HS-27A (cell line): ENCODE data around the gene ZNF423.
"Not testable (repeated sequence)": the region's sequence is repeated elsewhere in the genome, so short reads cannot be mapped to it uniquely, and the experiment has no call there.

Experiments used
- DNase-seq: peaks from one replicate; pipeline ENCODE4 v3.0.0-alpha.2; 2012; ENCODE audit warnings: low read depth, missing footprints

Gene ZNF423

GRCh38 chr16:49696414-49697101, 159.4 kb downstream of the ZNF423 start:
- no peak for DNase-seq

GRCh38 chr16:49695782-49696413, 160.0 kb downstream of the ZNF423 start:
- DNase-seq, result no peak

- DNase-seq, result no peak
Measured at GRCh38 chr16:49693445-49693844, 162.5 kb downstream of the ZNF423 start.

GRCh38 chr16:49690778-49691177, 165.1 kb downstream of the ZNF423 start:
- no peak for DNase-seq

- DNase-seq, result no peak
Measured at GRCh38 chr16:49688036-49688697, 167.7 kb downstream of the ZNF423 start.

GRCh38 chr16:49687476-49688002, 168.4 kb downstream of the ZNF423 start:
- no peak for DNase-seq

- no peak for DNase-seq
Measured at GRCh38 chr16:49684696-49685095, 171.2 kb downstream of the ZNF423 start.

- DNase-seq, result no peak
Measured at GRCh38 chr16:49682577-49683165, 173.2 kb downstream of the ZNF423 start.

GRCh38 chr16:49681217-49681883, 174.6 kb downstream of the ZNF423 start:
- no peak for DNase-seq

GRCh38 chr16:49679095-49679494, 176.8 kb downstream of the ZNF423 start:
- DNase-seq, result no peak

- not testable (repeated sequence) for DNase-seq
Measured at GRCh38 chr16:49677661-49678060, 178.3 kb downstream of the ZNF423 start.

- DNase-seq, result no peak
Measured at GRCh38 chr16:49675413-49675812, 180.5 kb downstream of the ZNF423 start.

- no peak for DNase-seq
Measured at GRCh38 chr16:49674990-49675389, 180.9 kb downstream of the ZNF423 start.

GRCh38 chr16:49674351-49674851, 181.5 kb downstream of the ZNF423 start:
- no peak for DNase-seq

- DNase-seq, result no peak
Measured at GRCh38 chr16:49673442-49673841, 182.5 kb downstream of the ZNF423 start.

GRCh38 chr16:49672753-49673152, 183.2 kb downstream of the ZNF423 start:
- no peak for DNase-seq

GRCh38 chr16:49671333-49671732, 184.6 kb downstream of the ZNF423 start:
- no peak for DNase-seq

- no peak for DNase-seq
Measured at GRCh38 chr16:49670627-49671026, 185.3 kb downstream of the ZNF423 start.

GRCh38 chr16:49665482-49666230, 190.3 kb downstream of the ZNF423 start:
- DNase-seq, result no peak

- DNase-seq, result no peak
Measured at GRCh38 chr16:49664221-49665215, 191.4 kb downstream of the ZNF423 start.
